GM23338 (cell line): ENCODE measurements around the gene MCC. TPM values are rescaled to one million over a fixed set of nuclear protein-coding genes. Genes with fewer than 3 reads are reported as not detected.

Source experiments
- ATAC-seq: fragments of 200-7000 bp; cut with Tn5 transposase; 3 replicates; pipeline ENCODE4 v1.9.1; 2020
- DNase-seq: peaks from one replicate; pipeline ENCODE4 v3.0.0-alpha.2; 2015; ENCODE audit warnings: low spot score
- H2AFZ ChIP-seq: fragments of 200-600 bp; sonication (generic); 2 replicates; pipeline ENCODE4 v1.8.0; 2016; ENCODE audit warnings: antibody characterized with exemption, mild to moderate bottlenecking, moderate library complexity
- H3F3A ChIP-seq: fragments of 200-600 bp; sonication (generic); replicated peaks from 2 replicates; pipeline ENCODE4 v1.8.0; 2017; ENCODE audit warnings: antibody characterized with exemption, mixed run types, low read depth
- H3K27ac ChIP-seq: fragments of 200-600 bp; sonication (generic); 2 replicates; pipeline ENCODE4 v1.6.1; 2016; ENCODE audit warnings: low read depth
- H3K27me3 ChIP-seq: fragments of 200-600 bp; sonication (generic); 2 replicates; pipeline ENCODE4 v1.8.0; 2016; ENCODE audit warnings: mild to moderate bottlenecking, mixed run types, moderate library complexity; ENCODE audit not compliant: insufficient read depth
- H3K36me3 ChIP-seq: fragments of 200-600 bp; sonication (generic); 2 replicates; pipeline ENCODE4 v1.8.0; 2016; ENCODE audit warnings: mild to moderate bottlenecking; ENCODE audit not compliant: insufficient read depth
- H3K4me1 ChIP-seq: fragments of 200-600 bp; sonication (generic); 2 replicates; pipeline ENCODE4 v1.8.0; 2016; ENCODE audit warnings: mild to moderate bottlenecking, moderate library complexity; ENCODE audit not compliant: insufficient read depth
- H3K4me2 ChIP-seq: fragments of 200-600 bp; sonication (generic); 2 replicates; pipeline ENCODE4 v1.7.1; 2017; ENCODE audit warnings: mixed run types
- H3K4me3 ChIP-seq: fragments of 200-600 bp; sonication (generic); 2 replicates; pipeline ENCODE4 v1.6.1; 2016; ENCODE audit warnings: mixed run types
- H3K79me2 ChIP-seq: fragments of 200-600 bp; sonication (generic); replicated peaks from 2 replicates; pipeline ENCODE4 v1.8.0; 2017; ENCODE audit warnings: mild to moderate bottlenecking; ENCODE audit not compliant: insufficient read depth
- H3K9me2 ChIP-seq: fragments of 200-600 bp; sonication (generic); 2 replicates; pipeline ENCODE4 v1.8.0; 2017; ENCODE audit not compliant: insufficient read depth
- H4K20me1 ChIP-seq: fragments of 200-600 bp; sonication (generic); replicated peaks from 2 replicates; pipeline ENCODE4 v1.8.0; 2017; ENCODE audit warnings: mild to moderate bottlenecking; ENCODE audit not compliant: insufficient read depth
- H3K27ac Mint-ChIP-seq: 2 replicates; pipeline ENCODE4 v1.8.0; 2020; ENCODE audit warnings: inconsistent platforms, mild to moderate bottlenecking, moderate library complexity, mixed read lengths
- H3K27me3 Mint-ChIP-seq: 3 replicates; pipeline ENCODE4 v1.8.0; 2022; ENCODE audit warnings: low read depth, mild to moderate bottlenecking, moderate library complexity, mixed read lengths, inconsistent platforms; ENCODE audit not compliant: insufficient read depth, poor library complexity
- H3K36me3 Mint-ChIP-seq: 3 replicates; pipeline ENCODE4 v1.8.0; 2021; ENCODE audit warnings: low read depth, mild to moderate bottlenecking, inconsistent platforms, moderate library complexity, mixed read lengths
- H3K4me1 Mint-ChIP-seq: 3 replicates; pipeline ENCODE4 v1.8.0; 2020; ENCODE audit warnings: mild to moderate bottlenecking, inconsistent platforms, mixed read lengths
- H3K4me3 Mint-ChIP-seq: 3 replicates; pipeline ENCODE4 v1.8.0; 2021; ENCODE audit warnings: moderate library complexity, mild to moderate bottlenecking, inconsistent platforms, mixed read lengths
- H3K9me3 Mint-ChIP-seq: 3 replicates; pipeline ENCODE4 v1.8.0; 2020; ENCODE audit warnings: moderate library complexity, mild to moderate bottlenecking, inconsistent platforms, mixed read lengths
- CREB1 ChIP-seq: fragments of 250-450 bp; sonication (Bioruptor Pico); IDR thresholded peaks from 2 replicates; pipeline ENCODE4 v1.5.0; 2020; ENCODE audit warnings: low read depth, mild to moderate bottlenecking, moderate library complexity
- EZH2 ChIP-seq: fragments of 200-600 bp; sonication (generic); IDR thresholded peaks from one replicate; pipeline ENCODE4 v1.8.0; 2017; ENCODE audit warnings: antibody characterized with exemption, mild to moderate bottlenecking, low read depth; ENCODE audit not compliant: unreplicated experiment
- EZH2phosphoT487 ChIP-seq: fragments of 200-600 bp; sonication (generic); IDR thresholded peaks from one replicate; pipeline ENCODE4 v1.8.1; 2018; ENCODE audit warnings: antibody characterized with exemption; ENCODE audit not compliant: unreplicated experiment
- JUNB ChIP-seq: IDR thresholded peaks from one replicate; pipeline ENCODE4 v1.6.1; 2016; ENCODE audit warnings: antibody characterized with exemption; ENCODE audit not compliant: unreplicated experiment
- NANOG ChIP-seq: IDR thresholded peaks from 2 replicates; pipeline ENCODE4 v1.6.1; 2016; ENCODE audit warnings: antibody characterized with exemption, borderline replicate concordance
- POLR2AphosphoS5 ChIP-seq: IDR thresholded peaks from 2 replicates; pipeline ENCODE4 v1.6.1; 2016; ENCODE audit warnings: antibody characterized with exemption, low read depth
- REST ChIP-seq: IDR thresholded peaks from one replicate; pipeline ENCODE4 v1.6.1; 2018; ENCODE audit warnings: antibody characterized with exemption; ENCODE audit not compliant: unreplicated experiment
- ZNF114 ChIP-seq: fragments of 250-450 bp; sonication (Bioruptor Pico); IDR thresholded peaks from 2 replicates; pipeline ENCODE4 v1.5.0; 2020; ENCODE audit warnings: mild to moderate bottlenecking, moderate library complexity
- ZNF331 ChIP-seq: fragments of 250-450 bp; sonication (Bioruptor Pico); IDR thresholded peaks from 2 replicates; pipeline ENCODE4 v1.5.0; 2020; ENCODE audit warnings: low read depth, mild to moderate bottlenecking, moderate library complexity
- ZNF462 ChIP-seq: fragments of 250-450 bp; sonication (Bioruptor Pico); IDR thresholded peaks from 2 replicates; pipeline ENCODE4 v1.5.0; 2020; ENCODE audit warnings: mild to moderate bottlenecking, moderate library complexity
- polyA plus RNA-seq: library from polyadenylated mRNA; unstranded; fragments of >200 nt; fragmentation: Nextera tagmentation; extraction: Ambion mirVana; gene quantifications from 2 replicates; pipeline ENCODE4 v1.2.1, GENCODE V29; 2016
- total RNA-seq: library from RNA; depleted of rRNA; stranded (reverse); fragments of >200 nt; shearing (Covaris generic); gene quantifications from 2 replicates; pipeline ENCODE4 v1.2.3, GENCODE V29; 2014

Gene MCC
- total and polyA plus RNA-seq, 2 experiments from 2014 or later, result 3.8 to 10.1 TPM

DNA sequence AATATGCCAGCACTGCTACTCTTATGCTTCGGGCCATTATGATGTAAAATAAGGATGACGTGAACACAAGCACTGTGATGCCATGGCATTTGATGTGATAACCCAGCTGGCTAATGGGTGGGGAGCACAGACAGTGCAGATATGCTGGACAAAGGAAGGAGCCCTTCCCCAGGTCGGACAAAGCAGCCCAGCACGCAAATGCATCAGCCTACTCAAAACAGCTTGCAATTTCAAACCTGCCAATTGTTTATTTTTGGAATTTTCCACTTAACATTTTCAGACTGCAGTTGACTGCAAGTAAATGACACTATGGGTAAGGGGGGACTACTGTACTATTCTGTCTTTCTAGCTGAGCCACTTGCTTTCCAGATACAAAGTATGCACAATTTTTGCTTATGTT is 330.4 kb downstream of the MCC start (continued):
- TF ChIP-seq REST, result no peak
- TF ChIP-seq EZH2, result no peak
- no peak for TF ChIP-seq CREB1 (CRISPR knock-in tag)
- no peak for TF ChIP-seq NANOG

- ATAC-seq (no peak), DNase-seq (no peak)
- Mint-ChIP-seq H3K27me3 (peaks cover 5% of the 10 kb centered on the region), H3K4me1 (peaks cover 27% of the 10 kb centered on the region), H3K9me3 (no peaks in the 10 kb centered on the region), H3K27ac (no peak overlapping the region), H3K4me3 (no peak overlapping the region), H3K36me3 (no peaks in the 10 kb centered on the region)
- Histone ChIP-seq H3K4me3 (no peak overlapping the region), H3K79me2 (no peaks in the 10 kb centered on the region), H2AFZ (no peak overlapping the region), H3K4me1 (peaks cover 17% of the 10 kb centered on the region), H3K9me2 (no peaks in the 10 kb centered on the region), H4K20me1 (no peaks in the 10 kb centered on the region), H3F3A (no peaks in the 10 kb centered on the region), H3K36me3 (no peaks in the 10 kb centered on the region), H3K27me3 (no peaks in the 10 kb centered on the region), H3K27ac (no peak overlapping the region), H3K4me2 (no peak overlapping the region)
- TF ChIP-seq REST (no peak), NANOG (no peak), ZNF462 (CRISPR knock-in tag) (no peak), ZNF114 (CRISPR knock-in tag) (no peak), JUNB (no peak), ZNF331 (no peak), EZH2phosphoT487 (no peak), POLR2AphosphoS5 (no peak)
Measured at GRCh38 chr5:113156271-113156877, 331.9 kb downstream of the MCC start.
